T1000 (cell line): ENCODE measurements around the gene TTC22.

Source experiments
- DNase-seq: peaks from one replicate; lab custom pipeline; 2025; ENCODE audit warnings: mixed read lengths; lab: John Stamatoyannopoulos, UW

TTC22 gene

DNA sequence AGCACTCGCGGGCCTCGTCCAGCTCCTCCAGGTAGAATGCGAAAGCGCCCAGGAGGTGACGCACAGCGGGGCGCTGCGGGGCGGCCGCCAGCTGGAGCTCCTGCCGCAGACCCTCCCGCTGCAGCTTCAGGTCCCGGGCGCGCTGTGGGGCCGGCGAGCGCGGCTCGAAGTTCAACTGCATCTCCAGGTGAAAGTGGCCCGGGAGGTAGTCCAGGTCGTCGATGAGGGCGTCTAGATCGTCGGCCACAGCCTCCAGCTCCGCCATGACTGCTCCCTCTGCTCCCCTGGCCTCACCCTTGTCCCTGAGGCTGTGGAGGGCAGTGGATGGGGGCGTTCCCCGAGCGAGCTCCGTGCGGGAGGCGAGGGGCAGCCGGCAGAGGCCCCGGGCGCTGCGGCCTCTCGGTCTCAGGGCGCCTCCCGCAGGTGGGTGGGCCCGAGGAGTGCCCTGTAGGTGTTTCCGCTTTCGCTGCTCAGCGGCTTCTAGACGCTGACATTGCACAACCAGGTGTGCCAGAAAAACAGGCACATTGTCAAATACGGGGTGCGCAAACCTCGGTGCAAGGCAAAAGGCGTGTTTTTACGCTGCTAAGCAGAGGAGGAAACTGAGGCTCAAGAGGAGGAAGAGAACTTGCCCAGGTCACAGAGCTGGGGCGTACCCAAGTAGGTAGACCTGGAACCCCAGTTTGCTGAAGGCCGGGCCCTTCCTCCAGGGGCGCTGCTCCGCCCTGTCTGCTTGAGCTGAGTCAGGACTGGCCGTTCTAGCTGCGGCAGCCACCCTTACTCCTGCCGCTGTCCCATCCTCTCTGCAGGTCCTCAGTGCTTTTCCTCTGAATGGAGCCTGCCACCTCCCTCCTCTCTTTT is at the start of gene TTC22:
Gene TTC22, minus strand, starts transcription at position 425 of the 861 bp plus-strand sequence. Its CDS starts 160 bp downstream, at position 265.
- no peak for DNase-seq

GRCh38 chr1:54850737-54851136 is 49.6 kb upstream of the TTC22 start:
- DNase-seq = peak; percentile 39

GRCh38 chr1:54850069-54850730 is 49.1 kb upstream of the TTC22 start:
- no peak for DNase-seq

DNA sequence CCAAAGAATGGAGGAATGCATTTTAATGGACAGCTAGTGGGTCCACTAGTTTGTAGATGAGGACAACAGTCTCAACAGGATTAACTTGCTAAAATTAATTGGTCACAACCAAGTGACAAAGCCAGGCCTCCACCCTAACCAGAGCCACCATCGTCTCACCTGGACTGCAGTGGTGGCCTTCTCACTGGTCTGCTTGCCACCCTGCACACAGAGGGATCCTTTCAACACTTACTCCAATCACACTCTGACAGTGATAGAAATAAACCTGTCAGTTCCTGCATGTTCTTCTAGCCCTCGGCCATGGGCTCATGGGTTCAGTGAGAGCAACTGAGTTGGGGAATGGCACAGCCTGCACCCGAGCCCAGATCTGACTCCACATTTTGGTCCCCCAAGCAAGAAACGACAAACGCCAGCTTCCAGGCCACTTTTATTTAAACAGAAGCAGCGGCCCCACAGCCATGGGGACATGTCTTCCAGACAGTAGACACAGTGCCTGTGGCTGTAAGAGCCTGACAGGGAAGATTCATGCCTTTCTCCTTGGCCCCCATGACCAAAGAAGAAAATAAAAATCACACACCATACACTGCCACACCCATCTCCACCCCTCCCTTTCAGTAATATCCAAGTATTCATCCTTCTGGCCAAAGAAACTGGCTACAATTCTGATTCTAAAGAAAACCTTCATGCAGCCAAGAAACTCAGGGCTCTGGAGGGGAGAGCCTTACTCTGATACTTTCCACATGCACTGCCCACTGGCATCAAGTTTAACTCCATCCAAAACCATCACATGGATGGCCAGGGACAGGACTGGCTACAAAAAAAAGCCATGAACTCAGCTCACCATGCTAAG is 48.3 kb upstream of the TTC22 start:
- DNase-seq = no peak

- DNase-seq = no peak
Measured at GRCh38 chr1:54848134-54848948, 47.2 kb upstream of the TTC22 start.

GRCh38 chr1:54846716-54847284 is 45.7 kb upstream of the TTC22 start:
- no peak for DNase-seq

- DNase-seq = no peak
Measured at GRCh38 chr1:54846301-54846700, 45.2 kb upstream of the TTC22 start.

DNA sequence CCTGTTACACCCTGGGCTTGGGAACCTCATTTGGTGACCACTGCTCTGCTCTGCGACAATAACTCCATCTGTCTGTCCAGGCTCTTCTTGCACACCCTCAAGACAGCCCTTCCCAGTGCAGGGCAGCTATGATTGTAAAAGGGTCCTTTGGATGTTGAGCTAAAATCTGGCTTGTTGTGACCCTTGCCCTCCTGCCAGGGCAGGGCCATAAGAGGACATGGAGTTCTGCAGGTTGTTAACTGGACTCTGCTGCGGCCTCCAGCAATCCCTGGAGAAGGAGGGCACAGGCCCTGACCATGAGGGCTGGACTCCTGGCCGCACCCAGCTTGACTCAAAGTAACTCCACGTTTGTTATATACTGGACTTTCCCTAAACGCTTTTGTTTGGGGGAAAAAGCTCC is 44.6 kb upstream of the TTC22 start:
- DNase-seq = no peak

DNA sequence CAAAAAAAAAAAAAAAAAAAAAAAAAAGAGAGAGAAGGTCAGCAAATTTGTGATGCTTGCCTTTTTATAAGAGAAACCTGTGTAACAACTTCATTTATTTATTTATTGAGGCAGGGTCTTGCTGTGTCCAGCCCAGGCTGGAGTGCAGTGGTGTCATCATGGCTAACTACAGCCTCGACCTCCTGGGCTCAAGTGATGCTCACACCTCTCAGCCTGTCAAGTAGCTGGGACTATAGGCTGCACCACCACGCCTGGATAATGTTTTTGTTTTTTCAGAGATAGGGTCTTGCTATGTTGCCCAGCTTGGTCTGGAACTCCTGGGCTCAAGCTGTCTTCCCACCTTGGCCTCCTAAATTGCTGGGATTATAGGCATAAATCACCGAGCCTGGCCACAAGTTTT is 43.4 kb upstream of the TTC22 start:
- DNase-seq = no peak

DNA sequence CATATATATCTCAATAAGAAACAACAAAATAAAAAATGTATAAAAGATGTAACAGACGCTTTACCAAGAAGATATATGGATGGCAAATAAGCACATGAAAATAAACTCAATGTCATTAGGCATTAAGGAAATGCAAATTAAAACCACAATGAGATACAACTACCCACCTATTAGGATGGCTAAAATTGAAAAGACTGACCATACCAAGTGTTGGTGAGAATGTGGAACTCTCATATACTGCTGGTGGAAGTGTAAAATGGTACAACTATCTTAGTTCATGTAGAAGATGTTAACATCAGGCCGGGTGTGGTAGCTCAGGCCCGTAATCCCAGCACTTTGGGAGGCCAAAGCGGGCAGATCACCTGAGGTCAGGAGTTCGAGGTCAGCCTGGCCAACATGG is 42.3 kb upstream of the TTC22 start:
- DNase-seq = no peak

GRCh38 chr1:54842963-54843362 is 41.8 kb upstream of the TTC22 start:
- DNase-seq = no peak

DNA sequence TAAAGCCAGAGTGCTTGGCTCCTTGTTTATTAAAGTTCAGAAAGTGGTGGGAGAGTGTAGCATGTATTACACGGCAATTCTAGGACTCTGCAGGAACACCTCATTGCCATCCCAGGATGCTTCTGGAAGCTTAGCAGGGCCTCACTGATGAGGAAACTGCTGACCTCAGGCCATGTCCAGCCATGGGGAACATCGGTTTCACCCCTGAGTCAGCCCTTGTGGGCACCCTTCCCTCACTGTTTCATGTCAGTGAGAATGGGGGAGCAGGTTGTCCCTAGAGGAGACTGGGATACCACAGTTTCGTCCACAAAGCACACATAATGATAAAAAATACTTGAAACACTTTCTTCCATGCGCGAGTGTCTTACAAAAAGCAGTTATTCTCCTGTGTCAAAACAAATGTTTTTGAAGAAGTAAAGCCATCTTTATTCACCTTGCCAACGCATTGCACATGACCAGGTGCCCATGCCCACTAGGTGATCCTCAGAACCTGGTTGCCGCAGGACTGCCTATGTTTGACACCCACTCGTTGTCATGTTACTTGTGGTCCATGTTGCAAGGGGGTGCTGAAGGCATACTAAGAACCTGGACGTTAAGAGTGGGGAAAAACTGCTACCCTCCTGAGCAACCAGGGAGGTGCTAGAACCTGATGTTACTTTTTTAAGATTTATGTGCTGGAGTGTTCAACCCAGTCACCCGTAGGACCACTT is 41.2 kb upstream of the TTC22 start:
- DNase-seq = no peak

DNA sequence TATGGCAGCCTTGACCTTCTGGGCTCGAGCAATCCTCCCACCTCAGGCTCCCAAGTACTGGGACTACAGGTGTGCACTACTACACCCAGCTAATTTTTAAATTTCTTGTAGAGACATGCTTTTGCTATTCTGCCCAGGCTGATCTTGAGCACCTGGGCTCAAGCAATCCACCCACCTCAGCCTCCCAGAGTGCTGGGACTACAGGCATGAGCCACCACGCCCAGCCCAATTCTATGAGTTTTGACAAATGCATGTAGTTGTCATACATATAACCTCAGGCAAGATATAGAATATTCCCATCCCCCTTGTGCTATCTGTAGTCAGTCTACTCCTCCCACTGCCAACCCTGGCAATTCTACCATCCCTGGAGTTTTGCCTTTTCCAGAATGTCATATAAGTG is 38.7 kb upstream of the TTC22 start:
- DNase-seq = no peak

DNA sequence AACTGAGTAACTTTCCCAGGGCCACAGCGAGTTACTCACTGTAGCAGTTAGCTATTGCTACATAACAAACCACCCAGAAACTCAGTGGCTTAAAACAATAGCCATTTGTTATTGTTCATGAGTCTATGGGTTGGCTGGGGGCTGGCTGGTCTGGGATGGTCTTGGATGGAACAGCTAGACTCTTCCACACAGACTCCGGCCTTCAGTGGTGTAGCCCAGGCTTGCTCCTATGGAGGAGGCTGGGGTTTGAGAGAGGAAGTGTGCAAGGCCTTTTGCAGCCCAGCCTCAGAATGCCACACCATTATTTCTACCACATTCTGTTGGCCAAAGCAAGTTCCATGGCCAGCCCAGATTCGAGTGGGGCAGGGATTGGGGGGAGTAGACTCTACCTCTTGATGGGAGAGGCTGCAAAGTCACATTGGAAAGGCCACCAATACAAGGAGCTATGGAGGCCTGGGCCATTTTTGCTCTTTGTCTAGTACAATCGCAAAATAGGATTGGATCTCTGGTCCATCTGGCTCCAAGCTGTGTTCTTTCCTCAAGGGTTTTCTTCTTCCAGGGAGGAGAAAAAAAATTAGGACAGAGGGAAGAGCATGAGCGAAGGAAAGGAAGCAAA is 37.5 kb upstream of the TTC22 start:
- DNase-seq = no peak

DNA sequence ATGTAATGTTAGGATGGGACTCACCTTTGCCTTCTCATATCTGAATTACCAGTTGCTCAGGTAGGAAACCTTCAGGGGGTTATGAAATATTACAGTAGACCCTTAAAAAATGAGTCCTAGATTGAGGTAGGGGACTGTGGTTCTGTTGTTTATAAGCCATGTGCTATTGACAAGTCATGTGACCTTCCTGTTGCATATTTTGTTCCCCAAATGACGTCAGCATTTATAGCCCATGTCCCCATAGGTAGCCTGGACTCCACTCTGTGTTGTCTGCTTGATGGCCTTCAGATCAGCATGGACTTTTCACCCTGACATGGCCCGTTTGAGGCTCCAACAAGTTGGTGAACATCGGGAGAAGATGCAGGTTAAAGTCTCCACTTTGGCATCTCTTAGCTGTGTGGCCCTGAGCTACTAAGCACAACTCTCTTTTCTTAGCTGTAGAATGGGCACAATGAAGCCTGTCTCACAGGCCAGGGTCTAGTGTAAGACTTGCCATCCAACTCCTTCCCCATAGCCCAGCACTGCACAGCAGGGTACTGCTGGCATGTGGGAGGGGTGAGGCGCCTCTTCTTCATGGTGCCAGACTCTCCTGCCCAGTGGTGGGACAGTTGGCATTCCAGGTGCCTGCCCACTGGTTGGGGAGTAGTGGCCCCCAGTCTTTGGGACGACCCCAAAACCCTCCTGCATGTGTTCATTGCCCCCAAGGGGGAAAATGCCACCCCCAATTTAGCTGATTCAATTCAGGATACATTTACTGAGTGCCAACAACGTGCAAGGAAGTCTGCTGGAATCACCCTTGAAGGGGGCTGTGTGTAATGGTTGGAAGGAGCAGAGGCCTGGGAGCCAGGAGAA is 36.1 kb upstream of the TTC22 start:
- DNase-seq = no peak

- DNase-seq = no peak
Measured at GRCh38 chr1:54836594-54836993, 35.5 kb upstream of the TTC22 start.

- DNase-seq = no peak
Measured at GRCh38 chr1:54835970-54836369, 34.8 kb upstream of the TTC22 start.

- no peak for DNase-seq
Measured at GRCh38 chr1:54835131-54835898, 34.2 kb upstream of the TTC22 start.
